HEK293 (cell line): ENCODE results near the gene SETD1B.

Source experiments
- CTCF ChIA-PET: fragments of 350-600 bp; formaldehyde crosslinking; extraction: SDS; loops from one replicate; lab custom pipeline; 2021; ENCODE audit warnings: antibody characterized with exemption; lab: Yijun Ruan, JAX
- POLR2A ChIA-PET: fragments of 300-600 bp; formaldehyde crosslinking; extraction: SDS; loops from one replicate; lab custom pipeline; 2020; ENCODE audit warnings: antibody characterized with exemption, inconsistent platforms; lab: Yijun Ruan, JAX
- H3K27ac ChIP-seq: fragments of 200-500 bp; sonication (Bioruptor generic); 2 replicates; pipeline ENCODE4 v1.5.1; 2014; ENCODE audit warnings: low read depth, low read length, control low read depth, inconsistent platforms; ENCODE audit errors: extremely low read depth
- H3K36me3 ChIP-seq, 2 experiments: fragments of 200-500 bp in 1 of 2; sonication (Bioruptor generic) in 1 of 2; 1 replicate in 1 of 2; 2 replicates in 1 of 2; pipeline ENCODE4 v1.5.1; 2014 to 2017; ENCODE audit warnings: inconsistent platforms in 2 of 2, low read length in 2 of 2; ENCODE audit not compliant: control insufficient read depth in 2 of 2, insufficient read depth in 1 of 2
- H3K4me1 ChIP-seq: fragments of 200-500 bp; sonication (Bioruptor generic); 2 replicates; pipeline ENCODE4 v1.5.1; 2014; ENCODE audit warnings: mild to moderate bottlenecking, low read length, inconsistent platforms; ENCODE audit not compliant: control insufficient read depth, insufficient read depth
- H3K4me3 ChIP-seq: 2 replicates; pipeline ENCODE4 v1.5.1; 2011; ENCODE audit warnings: low read depth, mild to moderate bottlenecking, control low read depth, low read length, moderate library complexity
- H3K9me3 ChIP-seq: fragments of 200-500 bp; sonication (Bioruptor generic); 2 replicates; pipeline ENCODE4 v1.5.1; 2014; ENCODE audit warnings: low read depth, low read length, inconsistent platforms; ENCODE audit not compliant: control insufficient read depth, insufficient read depth
- ATF2 ChIP-seq: fragments of 450-650 bp; formaldehyde crosslinking; IDR thresholded peaks from 2 replicates; pipeline ENCODE4 v1.5.1; 2016; ENCODE audit warnings: missing biosample characterization, missing genetic modification characterization, low read depth
- KLF8 ChIP-seq: fragments of 450-650 bp; formaldehyde crosslinking; IDR thresholded peaks from 2 replicates; pipeline ENCODE4 v1.5.1; 2016; ENCODE audit warnings: missing biosample characterization, missing genetic modification characterization
- KLF9 ChIP-seq: fragments of 450-650 bp; formaldehyde crosslinking; IDR thresholded peaks from 2 replicates; pipeline ENCODE4 v1.5.1; 2016; ENCODE audit warnings: missing biosample characterization, missing genetic modification characterization, low read depth
- OSR2 ChIP-seq: fragments of 450-650 bp; formaldehyde crosslinking; IDR thresholded peaks from 2 replicates; pipeline ENCODE4 v1.5.1; 2016; ENCODE audit warnings: missing biosample characterization, missing genetic modification characterization
- RBAK ChIP-seq: fragments of 450-650 bp; formaldehyde crosslinking; IDR thresholded peaks from 2 replicates; pipeline ENCODE4 v1.5.1; 2016; ENCODE audit warnings: missing biosample characterization, missing genetic modification characterization
- REPIN1 ChIP-seq: fragments of 450-650 bp; formaldehyde crosslinking; IDR thresholded peaks from 2 replicates; pipeline ENCODE4 v1.5.1; 2017; ENCODE audit warnings: missing biosample characterization, missing genetic modification characterization, low read depth
- SALL2 ChIP-seq: fragments of 450-650 bp; formaldehyde crosslinking; IDR thresholded peaks from 2 replicates; pipeline ENCODE4 v1.5.0; 2017; ENCODE audit warnings: missing biosample characterization, mild to moderate bottlenecking, missing genetic modification characterization, borderline replicate concordance
- SCRT1 ChIP-seq: fragments of 450-650 bp; formaldehyde crosslinking; IDR thresholded peaks from 2 replicates; pipeline ENCODE4 v1.5.1; 2016; ENCODE audit warnings: missing biosample characterization, missing genetic modification characterization, borderline replicate concordance
- ZBTB21 ChIP-seq: fragments of 450-650 bp; formaldehyde crosslinking; IDR thresholded peaks from 2 replicates; pipeline ENCODE4 v1.5.1; 2017; ENCODE audit warnings: missing biosample characterization, missing genetic modification characterization
- ZNF10 ChIP-seq: fragments of 450-650 bp; formaldehyde crosslinking; IDR thresholded peaks from 2 replicates; pipeline ENCODE4 v1.5.1; 2017; ENCODE audit warnings: missing biosample characterization, missing genetic modification characterization
- ZNF121 ChIP-seq: fragments of 450-650 bp; formaldehyde crosslinking; IDR thresholded peaks from 2 replicates; pipeline ENCODE4 v1.5.1; 2016; ENCODE audit warnings: missing biosample characterization, missing genetic modification characterization
- ZNF138 ChIP-seq: fragments of 450-650 bp; formaldehyde crosslinking; IDR thresholded peaks from 2 replicates; pipeline ENCODE4 v1.5.1; 2016; ENCODE audit warnings: missing biosample characterization, missing genetic modification characterization, borderline replicate concordance
- ZNF146 ChIP-seq: fragments of 450-650 bp; formaldehyde crosslinking; IDR thresholded peaks from 2 replicates; pipeline ENCODE4 v1.5.1; 2016; ENCODE audit warnings: missing biosample characterization, missing genetic modification characterization
- ZNF2 ChIP-seq: fragments of 450-650 bp; formaldehyde crosslinking; IDR thresholded peaks from 2 replicates; pipeline ENCODE4 v1.5.1; 2016; ENCODE audit warnings: missing biosample characterization, missing genetic modification characterization
- ZNF223 ChIP-seq: fragments of 450-650 bp; formaldehyde crosslinking; IDR thresholded peaks from 2 replicates; pipeline ENCODE4 v1.5.1; 2016; ENCODE audit warnings: missing biosample characterization, missing genetic modification characterization
- ZNF394 ChIP-seq: fragments of 450-650 bp; formaldehyde crosslinking; IDR thresholded peaks from 2 replicates; pipeline ENCODE4 v1.5.1; 2016; ENCODE audit warnings: missing biosample characterization, missing genetic modification characterization, mild to moderate bottlenecking, moderate library complexity, borderline replicate concordance
- ZNF521 ChIP-seq: fragments of 450-650 bp; formaldehyde crosslinking; IDR thresholded peaks from 2 replicates; pipeline ENCODE4 v1.5.1; 2017; ENCODE audit warnings: missing biosample characterization, mild to moderate bottlenecking, missing genetic modification characterization
- ZNF561 ChIP-seq: fragments of 450-650 bp; IDR thresholded peaks from 2 replicates; pipeline ENCODE4 v1.5.1; 2018; ENCODE audit warnings: missing biosample characterization, missing genetic modification characterization, borderline replicate concordance
- ZNF626 ChIP-seq: fragments of 450-650 bp; sonication (Bioruptor Pico); formaldehyde crosslinking; IDR thresholded peaks from 2 replicates; pipeline ENCODE4 v1.5.1; 2018; ENCODE audit warnings: missing biosample characterization, missing genetic modification characterization, inconsistent platforms
- ZNF660 ChIP-seq: fragments of 450-650 bp; IDR thresholded peaks from 2 replicates; pipeline ENCODE4 v1.5.1; 2018; ENCODE audit warnings: missing biosample characterization, mild to moderate bottlenecking, missing genetic modification characterization
- ZSCAN5A ChIP-seq: fragments of 450-650 bp; formaldehyde crosslinking; IDR thresholded peaks from 2 replicates; pipeline ENCODE4 v1.5.1; 2016; ENCODE audit warnings: missing biosample characterization, missing genetic modification characterization

Gene SETD1B

GRCh38 chr12:121831571-121832245 is 27.9 kb downstream of the SETD1B start:
- no peak overlapping the region for H3K27ac ChIP-seq
- H3K4me1 ChIP-seq, result no peaks in the 10 kb centered on the region
- H3K9me3 ChIP-seq, result no peaks in the 10 kb centered on the region
- no peak overlapping the region for H3K4me3 ChIP-seq
- ChIA-PET CTCF (interaction anchor here (0.6 to 0.7 kb wide), 2 partner anchors 21 to 43 kb away, joined by 3 to 5 read pairs; no protein-coding TSS in a partner anchor), POLR2A (no interaction called here)
- peaks cover 4 to 52% of the 10 kb centered on the region in 2 experiments; a peak in 2 of 3 replicates for H3K36me3 ChIP-seq
- TF ChIP-seq ZNF2 (tag by site-specific recombination) (no peak), KLF8 (tag by site-specific recombination) (no peak), SCRT1 (tag by site-specific recombination) (no peak), ZNF138 (tag by site-specific recombination) (no peak), ZNF223 (tag by site-specific recombination) (no peak), OSR2 (tag by site-specific recombination) (no peak), ZBTB21 (tag by site-specific recombination) (no peak), REPIN1 (tag by site-specific recombination) (no peak), ZNF561 (tag by site-specific recombination) (no peak), SALL2 (tag by site-specific recombination) (no peak), ZNF146 (no peak), ZNF394 (tag by site-specific recombination) (no peak), ZNF521 (no peak), ZNF626 (tag by site-specific recombination) (no peak), ZNF10 (no peak), RBAK (no peak), ZSCAN5A (tag by site-specific recombination) (no peak), ATF2 (tag by site-specific recombination) (no peak), KLF9 (tag by site-specific recombination) (no peak)

- no peaks in the 10 kb centered on the region for H3K4me1 ChIP-seq
- no peak overlapping the region for H3K27ac ChIP-seq
- H3K9me3 ChIP-seq, result no peaks in the 10 kb centered on the region
- no peaks in the 10 kb centered on the region for H3K36me3 ChIP-seq
- no peak overlapping the region for H3K4me3 ChIP-seq
- CTCF ChIA-PET, result interaction anchor here (0.5 to 3.6 kb wide), 5 partner anchors 9 to 43 kb away, joined by 3 to 24 read pairs (median 4); partner anchors contain the start of gene RHOF
- TF ChIP-seq ZNF121 (tag by site-specific recombination), result peak; percentile 97
- no peak for TF ChIP-seq ZNF660 (tag by site-specific recombination)
- POLR2A ChIA-PET, result interaction anchor here (0.7 to 0.8 kb wide), 2 partner anchors 13 to 43 kb away, joined by 3 read pairs; no protein-coding TSS in a partner anchor
Observed at GRCh38 chr12:121837680-121838079, 33.9 kb downstream of the SETD1B start.
